ENCODE results near the gene RABGAP1.

GRCh38 chr9:122930541-122931225 lies 10.1 kb upstream of the RABGAP1 start:
- TF ChIP-seq EP300 (IDR thresholded peaks at IDR 0.05) = no peak
- TF ChIP-seq, protein P1, sequence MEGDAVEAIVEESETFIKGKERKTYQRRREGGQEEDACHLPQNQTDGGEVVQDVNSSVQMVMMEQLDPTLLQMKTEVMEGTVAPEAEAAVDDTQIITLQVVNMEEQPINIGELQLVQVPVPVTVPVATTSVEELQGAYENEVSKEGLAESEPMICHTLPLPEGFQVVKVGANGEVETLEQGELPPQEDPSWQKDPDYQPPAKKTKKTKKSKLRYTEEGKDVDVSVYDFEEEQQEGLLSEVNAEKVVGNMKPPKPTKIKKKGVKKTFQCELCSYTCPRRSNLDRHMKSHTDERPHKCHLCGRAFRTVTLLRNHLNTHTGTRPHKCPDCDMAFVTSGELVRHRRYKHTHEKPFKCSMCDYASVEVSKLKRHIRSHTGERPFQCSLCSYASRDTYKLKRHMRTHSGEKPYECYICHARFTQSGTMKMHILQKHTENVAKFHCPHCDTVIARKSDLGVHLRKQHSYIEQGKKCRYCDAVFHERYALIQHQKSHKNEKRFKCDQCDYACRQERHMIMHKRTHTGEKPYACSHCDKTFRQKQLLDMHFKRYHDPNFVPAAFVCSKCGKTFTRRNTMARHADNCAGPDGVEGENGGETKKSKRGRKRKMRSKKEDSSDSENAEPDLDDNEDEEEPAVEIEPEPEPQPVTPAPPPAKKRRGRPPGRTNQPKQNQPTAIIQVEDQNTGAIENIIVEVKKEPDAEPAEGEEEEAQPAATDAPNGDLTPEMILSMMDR (IDR thresholded peaks at IDR 0.05) = no peak

Data from esophagus muscularis mucosa (tissue), 3 donors.